Measurements from ENCODE around the gene DALRD3. TPM values are rescaled to one million over a fixed set of nuclear protein-coding genes. Genes with fewer than 3 reads are reported as not detected.
A peak's percentile ranks its signal among the peaks of the same experiment; 100 is the strongest.

Gene DALRD3
- total RNA-seq, 1 experiment from 2014 or later: 13.2 TPM

DNA sequence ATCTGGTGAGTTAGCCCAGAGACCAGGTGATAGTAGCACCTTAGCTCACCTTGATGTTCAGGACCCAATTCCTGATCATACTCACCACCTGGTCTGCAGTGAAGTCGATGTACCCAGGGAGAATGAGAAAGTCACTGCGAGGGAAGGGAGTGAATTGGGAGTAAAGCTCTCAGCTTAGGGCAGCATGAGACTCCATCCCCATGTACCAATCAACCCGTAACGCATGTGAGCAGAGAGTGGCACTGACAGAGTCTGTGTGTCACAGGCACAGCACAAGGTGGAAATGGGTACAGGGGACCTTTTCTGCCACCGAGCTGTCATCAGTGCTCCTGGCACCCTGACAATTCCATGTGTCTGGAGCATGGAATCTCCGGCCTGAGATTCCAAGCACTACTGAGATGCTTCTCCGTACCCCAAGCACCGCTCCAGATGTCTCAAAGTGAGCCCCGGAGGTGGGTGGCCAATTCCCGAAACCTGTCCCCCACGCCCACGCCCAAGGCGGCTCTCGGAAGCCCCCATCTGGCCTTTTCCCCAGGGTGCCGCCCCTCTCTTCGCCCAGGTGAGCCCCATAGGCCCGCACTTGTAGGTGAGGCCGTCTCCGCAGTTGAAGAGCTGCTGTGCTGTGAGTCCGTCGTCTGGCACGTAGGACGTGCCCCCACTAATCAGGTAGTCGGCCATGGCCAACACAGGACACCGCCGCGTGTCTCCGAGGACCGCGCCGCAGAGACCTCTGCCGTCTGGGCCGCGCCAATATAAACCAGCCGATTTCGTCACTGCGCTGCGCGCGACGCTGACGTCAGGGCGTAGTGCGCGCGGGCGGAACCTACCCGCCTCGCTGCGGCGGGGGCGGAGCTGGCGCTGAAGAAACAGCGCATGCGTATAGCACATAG is 10.5 kb upstream of the DALRD3 start, which contains the start of gene IMPDH2:
Gene IMPDH2, minus strand, starts transcription at position 726 of the 890 bp plus-strand sequence. Its CDS starts 48 bp downstream, at position 678.
- BruUV-seq (replicated peaks): TSS peak; percentile 55
- Histone ChIP-seq H3K36me3 (ENCODE audit: insufficient read depth, low read length, poor library complexity, severe bottlenecking) (peaks cover 36% of the 10 kb centered on the region), H3K27me3 (replicated peaks; ENCODE audit: insufficient read depth, low read depth, low read length, poor library complexity) (no peaks in the 10 kb centered on the region), H3K4me3 (ENCODE audit: low read depth, low read length, poor library complexity, severe bottlenecking) (peak within 1 kb of the TSS; percentile 66), H3K4me1 (ENCODE audit: insufficient read depth, low read length, poor library complexity, severe bottlenecking) (peaks cover 6% of the 10 kb centered on the region), H3K27ac (ENCODE audit: low read depth, low read length, poor library complexity, severe bottlenecking) (peak within 1 kb of the TSS; percentile 88), H3K9me3 (ENCODE audit: low read depth, low read length, poor library complexity, severe bottlenecking) (no peaks in the 10 kb centered on the region)
- intact Hi-C loops (cut with micrococcal nuclease; ENCODE audit: unreplicated experiment): no loop called here
- ChIA-PET POLR2A (ENCODE audit: low non-redundant PET) (interaction anchor here (0.5 to 0.6 kb wide), 3 partner anchors 9 to 441 kb away, joined by 3 to 13 read pairs (median 4); partner anchors contain the start of gene DAG1), CTCF (no interaction called here)
- peak; percentile 86 for DNase-seq (ENCODE audit: low spot score)
- TF ChIP-seq, protein P1, sequence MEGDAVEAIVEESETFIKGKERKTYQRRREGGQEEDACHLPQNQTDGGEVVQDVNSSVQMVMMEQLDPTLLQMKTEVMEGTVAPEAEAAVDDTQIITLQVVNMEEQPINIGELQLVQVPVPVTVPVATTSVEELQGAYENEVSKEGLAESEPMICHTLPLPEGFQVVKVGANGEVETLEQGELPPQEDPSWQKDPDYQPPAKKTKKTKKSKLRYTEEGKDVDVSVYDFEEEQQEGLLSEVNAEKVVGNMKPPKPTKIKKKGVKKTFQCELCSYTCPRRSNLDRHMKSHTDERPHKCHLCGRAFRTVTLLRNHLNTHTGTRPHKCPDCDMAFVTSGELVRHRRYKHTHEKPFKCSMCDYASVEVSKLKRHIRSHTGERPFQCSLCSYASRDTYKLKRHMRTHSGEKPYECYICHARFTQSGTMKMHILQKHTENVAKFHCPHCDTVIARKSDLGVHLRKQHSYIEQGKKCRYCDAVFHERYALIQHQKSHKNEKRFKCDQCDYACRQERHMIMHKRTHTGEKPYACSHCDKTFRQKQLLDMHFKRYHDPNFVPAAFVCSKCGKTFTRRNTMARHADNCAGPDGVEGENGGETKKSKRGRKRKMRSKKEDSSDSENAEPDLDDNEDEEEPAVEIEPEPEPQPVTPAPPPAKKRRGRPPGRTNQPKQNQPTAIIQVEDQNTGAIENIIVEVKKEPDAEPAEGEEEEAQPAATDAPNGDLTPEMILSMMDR (conservative IDR thresholded peaks at IDR 0.05; ENCODE audit: low read depth, low read length): no peak
- TF ChIP-seq EZH2 (IDR thresholded peaks at IDR 0.05; ENCODE audit: borderline replicate concordance, low read depth, low read length, poor library complexity, severe bottlenecking): no peak

DNA sequence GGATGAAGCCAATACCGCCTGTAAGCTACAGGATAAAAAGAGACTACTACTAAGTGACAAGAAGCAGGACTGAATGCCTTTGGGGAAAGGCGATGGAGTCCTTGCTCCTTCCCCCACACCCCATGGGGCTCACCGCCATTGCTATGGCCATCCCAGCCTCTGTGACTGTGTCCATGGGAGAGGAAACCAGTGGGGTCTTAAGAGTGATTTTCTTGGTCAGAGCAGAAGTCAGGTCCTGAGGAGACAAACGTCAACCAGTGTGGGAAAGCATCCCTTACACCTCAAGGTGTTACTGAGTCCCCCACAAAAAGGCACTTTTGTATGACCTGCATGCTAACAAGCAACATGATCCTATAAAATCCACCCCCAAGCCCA is 9.9 kb upstream of the DALRD3 start:
- Histone ChIP-seq H3K4me1 (ENCODE audit: insufficient read depth, low read length, poor library complexity, severe bottlenecking) (peaks cover 6% of the 10 kb centered on the region), H3K36me3 (ENCODE audit: insufficient read depth, low read length, poor library complexity, severe bottlenecking) (peaks cover 38% of the 10 kb centered on the region), H3K27me3 (replicated peaks; ENCODE audit: insufficient read depth, low read depth, low read length, poor library complexity) (no peaks in the 10 kb centered on the region), H3K27ac (ENCODE audit: low read depth, low read length, poor library complexity, severe bottlenecking) (peak overlapping the region; percentile 88), H3K9me3 (ENCODE audit: low read depth, low read length, poor library complexity, severe bottlenecking) (no peaks in the 10 kb centered on the region), H3K4me3 (ENCODE audit: low read depth, low read length, poor library complexity, severe bottlenecking) (peak overlapping the region; percentile 66)
- intact Hi-C loops (cut with micrococcal nuclease; ENCODE audit: unreplicated experiment): no loop called here
- no TSS peak for BruUV-seq (replicated peaks)
- DNase-seq (ENCODE audit: low spot score): no peak
- ChIA-PET POLR2A (ENCODE audit: low non-redundant PET) (interaction anchor here (0.5 kb wide), 1 partner anchor 264 kb away, joined by 3 read pairs; no protein-coding TSS in a partner anchor), CTCF (no interaction called here)
- TF ChIP-seq, protein P1 (conservative IDR thresholded peaks at IDR 0.05; ENCODE audit: low read depth, low read length): no peak
- TF ChIP-seq EZH2 (IDR thresholded peaks at IDR 0.05; ENCODE audit: borderline replicate concordance, low read depth, low read length, poor library complexity, severe bottlenecking): no peak

DNA sequence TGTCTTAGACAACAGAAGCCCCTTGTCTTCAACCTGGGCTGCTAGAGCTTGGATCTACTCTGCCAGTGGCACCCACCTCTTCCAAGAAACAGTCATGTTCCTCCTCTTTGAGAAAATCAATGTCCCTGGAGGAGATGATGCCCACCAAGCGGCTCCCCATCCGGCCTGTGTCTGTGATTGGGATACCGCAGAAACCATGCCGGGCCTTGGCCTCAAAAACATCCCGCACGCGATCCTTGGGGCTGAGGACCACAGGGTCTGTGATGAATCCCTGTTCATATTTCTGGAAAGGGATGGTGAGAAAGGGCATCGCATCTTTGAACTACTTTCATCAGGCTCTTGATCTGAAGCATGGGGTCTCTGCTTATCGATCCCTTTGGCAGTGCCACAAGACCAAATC is 9.3 kb upstream of the DALRD3 start:
- CTCF ChIA-PET: no interaction called here
- Histone ChIP-seq H3K27me3 (replicated peaks; ENCODE audit: insufficient read depth, low read depth, low read length, poor library complexity) (no peaks in the 10 kb centered on the region), H3K36me3 (ENCODE audit: insufficient read depth, low read length, poor library complexity, severe bottlenecking) (peaks cover 35% of the 10 kb centered on the region), H3K4me1 (ENCODE audit: insufficient read depth, low read length, poor library complexity, severe bottlenecking) (peaks cover 6% of the 10 kb centered on the region), H3K27ac (ENCODE audit: low read depth, low read length, poor library complexity, severe bottlenecking) (no peak overlapping the region), H3K4me3 (ENCODE audit: low read depth, low read length, poor library complexity, severe bottlenecking) (peak overlapping the region; percentile 66), H3K9me3 (ENCODE audit: low read depth, low read length, poor library complexity, severe bottlenecking) (no peaks in the 10 kb centered on the region)
- no peak for DNase-seq (ENCODE audit: low spot score)
- intact Hi-C loops (cut with micrococcal nuclease; ENCODE audit: unreplicated experiment): no loop called here
- BruUV-seq (replicated peaks): no TSS peak
- TF ChIP-seq EZH2 (IDR thresholded peaks at IDR 0.05; ENCODE audit: borderline replicate concordance, low read depth, low read length, poor library complexity, severe bottlenecking): no peak
- TF ChIP-seq, protein P1 (conservative IDR thresholded peaks at IDR 0.05; ENCODE audit: low read depth, low read length): no peak
- POLR2A ChIA-PET (ENCODE audit: low non-redundant PET): no interaction called here

All from A673 (cell line).